AG09309 (cell line): Measurements from ENCODE around the gene EPAS1.
"Not testable (repeated sequence)": the region's sequence is repeated elsewhere in the genome, so short reads cannot be mapped to it uniquely, and the experiment has no call there.

ENCODE experiments used
- DNase-seq: peaks from one replicate; pipeline ENCODE4 v3.0.0-alpha.2; 2010; ENCODE audit warnings: low read depth
- H3K4me3 ChIP-seq: 2 replicates; pipeline ENCODE4 v1.5.1; 2011; ENCODE audit warnings: mild to moderate bottlenecking, low read depth, low read length, moderate library complexity; ENCODE audit not compliant: control insufficient read depth
- TF ChIP-seq, protein P1 (sequence below): IDR thresholded peaks from 2 replicates; pipeline ENCODE4 v1.5.1; 2011; ENCODE audit warnings: mild to moderate bottlenecking, low read depth, low read length, inconsistent platforms; ENCODE audit not compliant: insufficient read depth, control insufficient read depth; ENCODE audit errors: missing control alignments

The EPAS1 gene

GRCh38 chr2:46394649-46395510 lies 97.7 kb downstream of the EPAS1 start:
- H3K4me3 ChIP-seq = no peak overlapping the region
- DNase-seq = no peak
- TF ChIP-seq, protein P1, sequence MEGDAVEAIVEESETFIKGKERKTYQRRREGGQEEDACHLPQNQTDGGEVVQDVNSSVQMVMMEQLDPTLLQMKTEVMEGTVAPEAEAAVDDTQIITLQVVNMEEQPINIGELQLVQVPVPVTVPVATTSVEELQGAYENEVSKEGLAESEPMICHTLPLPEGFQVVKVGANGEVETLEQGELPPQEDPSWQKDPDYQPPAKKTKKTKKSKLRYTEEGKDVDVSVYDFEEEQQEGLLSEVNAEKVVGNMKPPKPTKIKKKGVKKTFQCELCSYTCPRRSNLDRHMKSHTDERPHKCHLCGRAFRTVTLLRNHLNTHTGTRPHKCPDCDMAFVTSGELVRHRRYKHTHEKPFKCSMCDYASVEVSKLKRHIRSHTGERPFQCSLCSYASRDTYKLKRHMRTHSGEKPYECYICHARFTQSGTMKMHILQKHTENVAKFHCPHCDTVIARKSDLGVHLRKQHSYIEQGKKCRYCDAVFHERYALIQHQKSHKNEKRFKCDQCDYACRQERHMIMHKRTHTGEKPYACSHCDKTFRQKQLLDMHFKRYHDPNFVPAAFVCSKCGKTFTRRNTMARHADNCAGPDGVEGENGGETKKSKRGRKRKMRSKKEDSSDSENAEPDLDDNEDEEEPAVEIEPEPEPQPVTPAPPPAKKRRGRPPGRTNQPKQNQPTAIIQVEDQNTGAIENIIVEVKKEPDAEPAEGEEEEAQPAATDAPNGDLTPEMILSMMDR = no peak

DNA sequence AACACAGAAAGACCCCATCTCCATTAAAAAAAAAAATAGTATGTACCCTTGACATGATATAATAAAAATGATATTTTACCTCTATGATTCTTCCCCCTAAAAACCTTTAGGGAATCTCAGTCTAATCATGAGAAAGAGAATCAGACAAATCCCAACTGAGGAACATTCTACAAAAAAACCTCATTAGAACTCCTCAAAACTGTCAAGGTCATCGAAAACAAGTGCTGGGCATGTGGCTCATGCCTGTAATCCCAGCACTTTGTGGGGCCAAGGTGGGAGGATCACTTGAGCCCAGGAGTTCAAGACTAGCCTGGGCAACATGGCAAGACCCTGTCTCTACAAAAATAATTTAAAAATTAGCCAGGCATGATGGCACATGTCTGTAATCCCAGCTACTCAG lies 98.5 kb downstream of the EPAS1 start:
- DNase-seq, H3K4me3 ChIP-seq: not testable (repeated sequence)

DNA sequence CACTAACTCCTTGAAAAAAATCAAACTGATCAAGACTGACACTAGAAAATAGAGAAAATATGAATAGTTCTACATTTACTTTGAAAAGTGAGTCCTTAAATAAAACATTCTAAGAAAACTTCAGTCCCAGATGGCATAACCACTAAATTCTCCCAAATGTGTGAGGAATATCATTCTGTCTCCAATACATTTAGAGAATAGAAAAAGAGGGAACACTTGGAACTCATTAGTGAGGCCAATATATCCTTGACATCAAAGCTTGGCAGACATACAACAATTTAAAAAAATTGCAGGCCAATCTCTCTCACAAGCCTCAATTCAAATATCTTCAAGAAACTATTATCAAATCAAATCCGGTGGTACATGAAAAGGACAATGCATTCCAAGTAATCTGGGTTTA lies 102.8 kb downstream of the EPAS1 start:
- DNase-seq = no peak
- TF ChIP-seq, protein P1 = no peak
- no peak overlapping the region for H3K4me3 ChIP-seq

- H3K4me3 ChIP-seq = no peak overlapping the region
- DNase-seq = no peak
- TF ChIP-seq, protein P1 = no peak
Observed at GRCh38 chr2:46402874-46403273, 105.7 kb downstream of the EPAS1 start.

DNA sequence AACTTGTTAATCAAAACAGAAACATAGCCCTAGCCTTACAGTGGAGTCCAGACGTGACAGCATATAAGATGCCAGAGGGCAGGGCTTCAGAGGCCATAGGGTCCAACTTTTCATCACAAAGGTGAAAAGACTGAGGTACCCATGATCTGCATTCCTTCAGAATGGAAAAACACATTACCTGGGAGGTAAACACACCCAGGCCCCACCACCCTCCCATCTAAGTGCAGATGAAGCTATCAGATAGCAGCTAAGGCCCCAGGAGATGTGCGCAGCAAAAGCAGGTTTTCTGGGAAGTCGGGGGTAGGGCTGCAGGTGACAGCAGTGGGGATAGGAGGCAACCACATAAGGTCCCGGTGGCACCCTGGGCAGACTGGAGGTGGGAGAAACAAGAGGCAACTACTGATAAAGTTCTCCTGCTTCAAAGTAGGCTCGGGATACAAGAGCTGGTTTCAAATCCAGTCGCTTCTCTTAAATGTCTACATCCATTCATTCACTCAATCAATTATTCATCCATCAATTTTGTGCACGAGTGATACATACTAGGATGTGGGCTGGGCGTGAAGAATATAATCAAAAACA lies 107.1 kb downstream of the EPAS1 start:
- TF ChIP-seq, protein P1 = no peak
- no peak overlapping the region for H3K4me3 ChIP-seq
- no peak for DNase-seq

- H3K4me3 ChIP-seq = no peak overlapping the region
- DNase-seq = no peak
- TF ChIP-seq, protein P1 = no peak
Observed at GRCh38 chr2:46407852-46408455, 110.7 kb downstream of the EPAS1 start.

DNA sequence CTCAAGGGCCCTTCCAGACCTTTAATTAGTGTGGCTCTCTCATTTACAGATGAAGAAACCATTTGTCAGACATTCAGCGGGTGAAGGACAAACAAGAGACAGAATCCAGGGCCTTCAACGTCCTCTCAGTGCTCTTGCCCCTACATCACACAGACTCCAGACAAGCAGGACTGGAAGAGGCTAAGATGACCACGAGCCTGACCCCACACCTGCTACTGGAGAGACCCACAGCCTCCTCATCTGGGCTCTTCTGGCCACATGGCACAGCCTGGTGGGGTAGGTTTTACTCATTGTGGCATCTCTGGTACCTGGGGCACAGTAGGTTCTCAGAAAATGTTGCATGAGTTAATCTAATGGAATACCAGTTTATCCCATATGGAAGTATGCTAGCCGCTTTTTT lies 112.5 kb downstream of the EPAS1 start:
- DNase-seq = no peak
- TF ChIP-seq, protein P1 = no peak
- no peak overlapping the region for H3K4me3 ChIP-seq
